Esophagus muscularis mucosa (tissue), 4 donors: Measurements from ENCODE around the gene ZSWIM5. TPM values are rescaled to one million over a fixed set of nuclear protein-coding genes. Genes with fewer than 3 reads are reported as not detected.

Experiments used
- DNase-seq: peaks from one replicate; pipeline ENCODE4 v3.0.0-alpha.2; 2017; ENCODE audit errors: extremely low spot score
- H3K27ac ChIP-seq, 4 donors: fragments of 200-600 bp; sonication (generic); replicated peaks in 1 of 4; 1 replicate in 3 of 4; 2 replicates in 1 of 4; pipeline ENCODE4 v1.5.1; 2016 to 2019; ENCODE audit warnings: mild to moderate bottlenecking in 1 of 4
- H3K27me3 ChIP-seq, 4 donors: fragments of 200-600 bp; sonication (generic); one replicate each; pipeline versions ENCODE4 v1.5.1 to v1.6.0; 2016 to 2019
- H3K36me3 ChIP-seq, 4 donors: fragments of 200-600 bp; sonication (generic); one replicate each; pipeline ENCODE4 v1.5.1; 2016 to 2019
- H3K4me1 ChIP-seq, 4 donors: fragments of 200-600 bp; sonication (generic); one replicate each; pipeline ENCODE4 v1.5.1; 2016 to 2019
- H3K4me3 ChIP-seq, 4 donors: fragments of 200-600 bp; sonication (generic); 1 replicate in 2 of 4; 2 replicates in 2 of 4; pipeline ENCODE4 v1.5.1; 2016 to 2019; ENCODE audit warnings: mild to moderate bottlenecking in 4 of 4, moderate library complexity in 1 of 4
- H3K9me3 ChIP-seq, 4 donors: fragments of 200-600 bp; sonication (generic); 1 replicate in 3 of 4; 2 replicates in 1 of 4; pipeline ENCODE4 v1.5.1; 2016 to 2019
- CTCF ChIP-seq, 3 experiments: fragments of 200-600 bp in 2 of 3; fragments of 450-650 bp in 1 of 3; sonication (generic) in 2 of 3; IDR thresholded peaks; one replicate each; pipeline ENCODE4 v1.5.1; 2017 to 2019; ENCODE audit warnings: antibody characterized with exemption in 3 of 3, mild to moderate bottlenecking in 2 of 3, moderate library complexity in 1 of 3
- EP300 ChIP-seq: sonication (generic); formaldehyde crosslinking; IDR thresholded peaks from one replicate; pipeline ENCODE4 v1.6.1; 2017; ENCODE audit warnings: antibody characterized with exemption
- POLR2A ChIP-seq: fragments of 450-650 bp; IDR thresholded peaks from one replicate; pipeline ENCODE4 v1.6.1; 2017; ENCODE audit warnings: antibody characterized with exemption, moderate library complexity, mild to moderate bottlenecking, low read depth
- POLR2AphosphoS5 ChIP-seq, 2 donors: sonication (generic); formaldehyde crosslinking; IDR thresholded peaks; one replicate each; pipeline ENCODE4 v1.6.1; 2017; ENCODE audit warnings: antibody characterized with exemption in 2 of 2
- WGBS: methylation state at CpG from one replicate; pipeline ENCODE4 v1.1.5; 2018; 5-methylcytosine and 5-hydroxymethylcytosine counted together
- intact Hi-C: fragments of 100-400 bp; cut with DNase I; formaldehyde crosslinking; loops from one replicate; pipeline ENCODE4 v1.15.1; 2023
- total RNA-seq, 4 donors: library from RNA; depleted of rRNA; stranded (reverse); fragments of >200 nt; gene quantifications; one replicate each; pipeline versions ENCODE4 v1.1.0 to v1.2.1, GENCODE V29; 2016

ZSWIM5 gene
- total RNA-seq, 4 donors from 2014 or later = 3.3 to 6.2 (median 5.3) TPM

DNA sequence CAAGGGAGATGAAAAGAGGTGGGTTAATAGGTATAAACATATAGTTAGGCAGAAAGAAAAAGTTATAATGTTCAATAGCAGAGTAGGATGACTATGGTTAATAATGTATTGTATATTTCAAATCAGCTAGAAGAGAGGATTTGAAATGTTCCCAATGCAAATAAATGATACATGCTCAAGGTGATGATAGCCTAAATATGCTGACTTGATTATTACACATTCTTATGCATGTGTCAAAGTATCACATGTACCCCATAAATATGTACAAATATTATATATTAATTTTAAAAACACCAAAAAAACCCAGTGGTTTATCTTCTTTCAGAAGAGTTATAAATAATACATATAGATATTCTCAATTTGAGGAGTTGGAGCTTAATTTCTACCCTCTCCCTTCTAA is 38.3 kb upstream of the ZSWIM5 start:
- no peaks in the 10 kb centered on the region for H3K27me3 ChIP-seq
- no peak overlapping the region for H3K4me3 ChIP-seq
- no peak overlapping the region for H3K27ac ChIP-seq
- TF ChIP-seq EP300 (no peak), POLR2AphosphoS5 (IDR thresholded peaks at IDR 0.05) (no peak), POLR2A (no peak), CTCF (IDR thresholded peaks at IDR 0.05) (no peak)
- no peak for DNase-seq
- H3K4me1 ChIP-seq = no peaks in the 10 kb centered on the region
- H3K36me3 ChIP-seq = no peaks in the 10 kb centered on the region
- intact Hi-C loops = no loop called here
- no peaks in the 10 kb centered on the region for H3K9me3 ChIP-seq

DNA sequence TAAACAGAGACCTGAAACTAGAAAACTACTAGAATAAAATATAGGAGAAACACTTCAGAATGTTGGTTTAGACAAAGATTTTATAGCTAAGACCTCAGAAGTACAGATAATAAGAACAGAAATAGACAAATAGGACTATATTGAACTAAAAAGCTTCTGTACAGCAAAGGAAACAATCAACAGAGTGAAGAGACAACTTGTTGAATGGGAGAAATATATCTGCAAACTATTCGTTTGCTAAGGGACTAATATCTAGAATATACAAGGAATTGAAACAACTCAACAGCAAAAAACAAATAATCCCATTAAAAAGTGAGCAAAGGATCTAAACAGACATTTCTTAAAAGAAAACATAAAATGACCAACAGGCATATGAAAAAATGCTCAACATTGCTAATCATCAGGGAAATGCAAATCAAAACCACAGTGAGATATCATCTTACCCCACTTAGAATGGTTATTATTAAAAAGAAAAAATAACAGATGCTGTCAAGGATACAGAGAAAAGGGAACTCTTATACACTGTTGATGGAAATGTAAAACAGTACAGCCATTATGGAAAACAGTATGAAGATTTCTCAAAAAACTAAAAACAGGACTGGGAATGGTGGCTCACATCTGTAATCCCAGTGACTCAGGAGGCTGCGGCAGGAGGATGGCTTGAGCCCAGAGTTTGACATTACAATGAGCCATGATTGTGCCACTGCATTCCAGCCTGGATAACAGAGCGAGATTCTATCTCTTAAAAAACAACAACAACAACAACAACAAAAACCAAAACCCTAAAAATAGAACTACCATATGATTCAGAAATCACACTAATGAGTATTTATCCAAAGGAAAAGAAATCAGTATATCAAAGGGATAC is 37.3 kb upstream of the ZSWIM5 start:
- TF ChIP-seq EP300 (no peak), POLR2A (no peak), CTCF (IDR thresholded peaks at IDR 0.05) (no peak), POLR2AphosphoS5 (IDR thresholded peaks at IDR 0.05) (no peak)
- Histone ChIP-seq H3K36me3 (no peaks in the 10 kb centered on the region), H3K4me1 (no peaks in the 10 kb centered on the region), H3K4me3 (no peak overlapping the region), H3K27me3 (no peaks in the 10 kb centered on the region), H3K9me3 (no peaks in the 10 kb centered on the region), H3K27ac (no peak overlapping the region)
- no peak for DNase-seq
- WGBS = 83% methylated on average over 3 of the region's 3 CpGs
- intact Hi-C loops = no loop called here

DNA sequence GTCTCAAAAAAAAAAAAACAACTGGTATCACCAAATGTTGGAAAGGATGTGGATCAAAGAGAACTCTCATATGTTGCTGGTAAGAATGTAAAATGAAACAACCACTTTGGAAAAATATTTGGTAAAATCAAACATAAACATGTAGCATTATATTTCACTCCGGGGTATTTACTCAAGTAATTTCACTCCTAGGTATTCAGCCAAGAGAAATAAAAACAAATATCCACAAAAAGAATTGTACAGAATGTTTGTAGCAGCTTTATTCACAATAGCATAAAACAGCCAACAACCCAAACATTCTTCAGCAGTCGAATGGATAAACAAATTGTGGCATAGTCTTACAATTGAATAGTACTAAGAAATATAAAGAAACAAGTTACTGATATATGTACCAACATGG is 32.4 kb upstream of the ZSWIM5 start:
- no peak for DNase-seq
- H3K27ac ChIP-seq = no peak overlapping the region
- H3K36me3 ChIP-seq = no peaks in the 10 kb centered on the region
- WGBS = 71% methylated on average over 2 of the region's 2 CpGs
- intact Hi-C loops = no loop called here
- TF ChIP-seq POLR2A = no peak
- TF ChIP-seq POLR2AphosphoS5 (IDR thresholded peaks at IDR 0.05) = no peak
- no peak for TF ChIP-seq CTCF (IDR thresholded peaks at IDR 0.05)
- TF ChIP-seq EP300 = no peak
- no peaks in the 10 kb centered on the region for H3K4me1 ChIP-seq
- no peak overlapping the region for H3K4me3 ChIP-seq
- H3K9me3 ChIP-seq = peaks cover 0 to 3% (median 0%) of the 10 kb centered on the region in 4 donors
- no peaks in the 10 kb centered on the region for H3K27me3 ChIP-seq

DNA sequence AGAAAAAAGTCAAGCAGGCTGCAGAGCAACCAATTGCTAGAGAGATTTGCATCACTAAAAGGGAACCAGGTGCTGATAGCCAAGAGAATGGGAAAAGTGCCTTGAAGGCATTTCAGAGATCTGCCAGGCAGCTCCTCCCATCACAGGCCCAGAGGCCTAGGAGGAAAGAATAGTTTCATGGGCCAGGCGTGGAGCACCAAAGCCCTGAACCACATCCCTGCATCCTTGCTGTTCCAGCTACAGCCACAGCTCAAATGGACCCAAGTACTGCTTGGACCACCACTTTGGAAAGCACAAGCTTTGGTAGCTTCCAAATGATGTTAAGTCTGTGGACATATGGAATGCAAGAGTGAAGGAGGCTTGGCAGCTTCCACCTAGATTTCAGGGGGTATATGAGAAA is 29.7 kb upstream of the ZSWIM5 start:
- no peaks in the 10 kb centered on the region for H3K4me1 ChIP-seq
- TF ChIP-seq POLR2AphosphoS5 (IDR thresholded peaks at IDR 0.05) (no peak), EP300 (no peak), CTCF (IDR thresholded peaks at IDR 0.05) (no peak), POLR2A (no peak)
- H3K36me3 ChIP-seq = no peaks in the 10 kb centered on the region
- no peaks in the 10 kb centered on the region for H3K27me3 ChIP-seq
- H3K4me3 ChIP-seq = no peak overlapping the region
- peaks cover 0 to 3% (median 0%) of the 10 kb centered on the region in 4 donors for H3K9me3 ChIP-seq
- H3K27ac ChIP-seq = no peak overlapping the region
- no peak for DNase-seq
- intact Hi-C loops = no loop called here
- 78% methylated on average over 1 of the region's 1 CpG for WGBS

DNA sequence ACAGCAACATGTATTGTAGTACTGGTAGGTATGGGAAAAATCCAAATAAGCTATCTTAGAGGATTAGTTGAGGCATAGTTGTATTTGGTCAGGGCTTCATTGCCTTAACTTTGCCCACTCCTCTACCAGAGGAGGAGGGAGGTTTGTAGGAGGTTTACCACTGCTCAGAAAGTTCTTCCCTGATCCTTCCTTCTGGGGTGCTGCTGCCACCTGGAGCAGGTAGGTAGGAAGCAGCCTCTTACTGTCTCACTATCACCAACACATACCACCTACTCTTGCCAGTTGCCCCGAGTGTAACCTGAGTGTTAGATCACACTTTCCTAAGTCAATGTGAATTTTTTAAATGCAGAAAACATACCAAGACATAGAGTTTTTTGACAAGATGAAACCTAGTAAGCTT is 24.1 kb upstream of the ZSWIM5 start:
- Histone ChIP-seq H3K4me3 (no peak overlapping the region), H3K27ac (no peak overlapping the region), H3K36me3 (no peaks in the 10 kb centered on the region), H3K27me3 (no peaks in the 10 kb centered on the region), H3K4me1 (no peaks in the 10 kb centered on the region), H3K9me3 (no peaks in the 10 kb centered on the region)
- no peak for DNase-seq
- TF ChIP-seq POLR2AphosphoS5 (IDR thresholded peaks at IDR 0.05) = no peak
- no peak for TF ChIP-seq EP300
- TF ChIP-seq CTCF (IDR thresholded peaks at IDR 0.05) = no peak
- no peak for TF ChIP-seq POLR2A
- 73% methylated on average over 1 of the region's 1 CpG for WGBS
- intact Hi-C loops = no loop called here
